ENCODE data around the gene GPR146. TPM values are rescaled to one million over a fixed set of nuclear protein-coding genes. Genes with fewer than 3 reads are reported as not detected.

The GPR146 gene
- total and polyA plus RNA-seq, 2 of the 13 experiments (the other 11 are each of a cell fraction or from before 2014, with no cell fraction given) = 2.0 to 15.9 TPM

DNA sequence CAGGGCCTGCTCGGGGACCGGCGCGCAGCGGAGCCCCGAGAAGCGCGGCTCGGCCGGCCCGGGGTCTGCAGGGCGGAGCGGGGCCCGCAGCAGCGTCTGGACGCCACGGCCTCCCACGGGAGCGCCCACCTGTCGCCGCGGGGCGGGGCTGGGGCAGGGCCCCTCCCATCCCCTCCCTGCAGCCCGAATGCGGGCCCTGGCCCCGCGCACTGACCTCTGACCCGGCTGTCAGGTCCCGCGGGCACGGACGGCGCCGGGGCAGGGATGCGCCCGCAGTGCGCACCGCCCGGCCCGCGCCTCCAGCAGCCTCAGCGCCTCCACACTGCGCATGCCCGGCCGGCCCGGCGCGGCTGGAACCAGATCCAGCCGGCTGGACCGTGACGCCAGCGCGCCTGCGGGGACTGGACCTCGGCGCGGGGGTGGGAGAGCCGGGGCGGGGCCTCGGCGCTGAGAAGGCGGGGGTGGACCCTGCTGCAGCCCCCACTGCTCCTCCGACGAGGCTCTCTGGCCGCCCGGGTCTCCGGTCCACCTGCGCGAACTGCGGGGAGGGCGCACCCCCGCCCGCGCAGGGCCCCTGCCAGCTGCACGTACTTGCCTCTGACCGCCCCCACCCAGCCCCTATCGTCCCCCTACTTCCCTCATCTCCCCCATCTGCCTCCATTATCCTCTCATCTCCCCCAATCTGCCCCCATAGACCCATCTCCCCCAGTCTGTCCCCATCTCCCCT lies 16.1 kb upstream of the GPR146 start (continued):
- TF ChIP-seq, protein P1, sequence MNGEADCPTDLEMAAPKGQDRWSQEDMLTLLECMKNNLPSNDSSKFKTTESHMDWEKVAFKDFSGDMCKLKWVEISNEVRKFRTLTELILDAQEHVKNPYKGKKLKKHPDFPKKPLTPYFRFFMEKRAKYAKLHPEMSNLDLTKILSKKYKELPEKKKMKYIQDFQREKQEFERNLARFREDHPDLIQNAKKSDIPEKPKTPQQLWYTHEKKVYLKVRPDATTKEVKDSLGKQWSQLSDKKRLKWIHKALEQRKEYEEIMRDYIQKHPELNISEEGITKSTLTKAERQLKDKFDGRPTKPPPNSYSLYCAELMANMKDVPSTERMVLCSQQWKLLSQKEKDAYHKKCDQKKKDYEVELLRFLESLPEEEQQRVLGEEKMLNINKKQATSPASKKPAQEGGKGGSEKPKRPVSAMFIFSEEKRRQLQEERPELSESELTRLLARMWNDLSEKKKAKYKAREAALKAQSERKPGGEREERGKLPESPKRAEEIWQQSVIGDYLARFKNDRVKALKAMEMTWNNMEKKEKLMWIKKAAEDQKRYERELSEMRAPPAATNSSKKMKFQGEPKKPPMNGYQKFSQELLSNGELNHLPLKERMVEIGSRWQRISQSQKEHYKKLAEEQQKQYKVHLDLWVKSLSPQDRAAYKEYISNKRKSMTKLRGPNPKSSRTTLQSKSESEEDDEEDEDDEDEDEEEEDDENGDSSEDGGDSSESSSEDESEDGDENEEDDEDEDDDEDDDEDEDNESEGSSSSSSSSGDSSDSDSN (CRISPR knock-in tag; IDR thresholded peaks at IDR 0.05) = 0 out of 2 replicates have a peak, but pooled peaks have one; percentile 25
- TF ChIP-seq, protein P2, sequence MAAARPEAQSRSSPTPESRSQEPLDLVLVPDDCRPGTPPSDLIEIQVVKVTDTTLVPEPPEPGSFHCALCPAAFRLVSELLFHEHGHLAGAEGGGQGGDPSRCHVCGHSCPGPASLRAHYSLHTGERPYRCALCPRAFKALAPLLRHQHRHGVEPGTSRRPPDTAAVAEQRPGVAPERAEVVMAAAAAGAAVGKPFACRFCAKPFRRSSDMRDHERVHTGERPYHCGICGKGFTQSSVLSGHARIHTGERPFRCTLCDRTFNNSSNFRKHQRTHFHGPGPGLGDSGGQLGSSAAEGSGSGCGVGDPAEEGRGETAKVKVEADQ (CRISPR knock-in tag; IDR thresholded peaks at IDR 0.05; ENCODE audit: borderline replicate concordance) = no peak
- TF ChIP-seq ZNF460 (CRISPR knock-in tag; IDR thresholded peaks at IDR 0.05; ENCODE audit: borderline replicate concordance) (no peak), ZNF615 (CRISPR knock-in tag; IDR thresholded peaks at IDR 0.05; ENCODE audit: borderline replicate concordance) (no peak), ZNF496 (CRISPR knock-in tag; IDR thresholded peaks at IDR 0.05; ENCODE audit: insufficient replicate concordance) (no peak), MED13 (CRISPR knock-in tag; IDR thresholded peaks at IDR 0.05) (no peak; the same call in 1 of the 2 replicates), ZBTB4 (CRISPR knock-in tag; IDR thresholded peaks at IDR 0.05; ENCODE audit: borderline replicate concordance) (no peak), ZNF281 (CRISPR knock-in tag; IDR thresholded peaks at IDR 0.05; ENCODE audit: borderline replicate concordance) (peak; percentile 14; the same call in 1 of the 2 replicates), ZNF326 (CRISPR knock-in tag; IDR thresholded peaks at IDR 0.05; ENCODE audit: borderline replicate concordance) (no peak), ZNF737 (CRISPR knock-in tag; IDR thresholded peaks at IDR 0.05; ENCODE audit: borderline replicate concordance) (no peak), MXD4 (CRISPR knock-in tag; IDR thresholded peaks at IDR 0.05) (peak; percentile 31; the same call in 1 of the 2 replicates), HDAC2 (CRISPR knock-in tag; IDR thresholded peaks at IDR 0.05) (no peak)
- TF ChIP-seq, protein P3, sequence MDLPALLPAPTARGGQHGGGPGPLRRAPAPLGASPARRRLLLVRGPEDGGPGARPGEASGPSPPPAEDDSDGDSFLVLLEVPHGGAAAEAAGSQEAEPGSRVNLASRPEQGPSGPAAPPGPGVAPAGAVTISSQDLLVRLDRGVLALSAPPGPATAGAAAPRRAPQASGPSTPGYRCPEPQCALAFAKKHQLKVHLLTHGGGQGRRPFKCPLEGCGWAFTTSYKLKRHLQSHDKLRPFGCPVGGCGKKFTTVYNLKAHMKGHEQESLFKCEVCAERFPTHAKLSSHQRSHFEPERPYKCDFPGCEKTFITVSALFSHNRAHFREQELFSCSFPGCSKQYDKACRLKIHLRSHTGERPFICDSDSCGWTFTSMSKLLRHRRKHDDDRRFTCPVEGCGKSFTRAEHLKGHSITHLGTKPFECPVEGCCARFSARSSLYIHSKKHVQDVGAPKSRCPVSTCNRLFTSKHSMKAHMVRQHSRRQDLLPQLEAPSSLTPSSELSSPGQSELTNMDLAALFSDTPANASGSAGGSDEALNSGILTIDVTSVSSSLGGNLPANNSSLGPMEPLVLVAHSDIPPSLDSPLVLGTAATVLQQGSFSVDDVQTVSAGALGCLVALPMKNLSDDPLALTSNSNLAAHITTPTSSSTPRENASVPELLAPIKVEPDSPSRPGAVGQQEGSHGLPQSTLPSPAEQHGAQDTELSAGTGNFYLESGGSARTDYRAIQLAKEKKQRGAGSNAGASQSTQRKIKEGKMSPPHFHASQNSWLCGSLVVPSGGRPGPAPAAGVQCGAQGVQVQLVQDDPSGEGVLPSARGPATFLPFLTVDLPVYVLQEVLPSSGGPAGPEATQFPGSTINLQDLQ (CRISPR knock-in tag; IDR thresholded peaks at IDR 0.05) = no peak
- TF ChIP-seq, protein P4, sequence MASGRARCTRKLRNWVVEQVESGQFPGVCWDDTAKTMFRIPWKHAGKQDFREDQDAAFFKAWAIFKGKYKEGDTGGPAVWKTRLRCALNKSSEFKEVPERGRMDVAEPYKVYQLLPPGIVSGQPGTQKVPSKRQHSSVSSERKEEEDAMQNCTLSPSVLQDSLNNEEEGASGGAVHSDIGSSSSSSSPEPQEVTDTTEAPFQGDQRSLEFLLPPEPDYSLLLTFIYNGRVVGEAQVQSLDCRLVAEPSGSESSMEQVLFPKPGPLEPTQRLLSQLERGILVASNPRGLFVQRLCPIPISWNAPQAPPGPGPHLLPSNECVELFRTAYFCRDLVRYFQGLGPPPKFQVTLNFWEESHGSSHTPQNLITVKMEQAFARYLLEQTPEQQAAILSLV (CRISPR knock-in tag; IDR thresholded peaks at IDR 0.05; ENCODE audit: borderline replicate concordance) = no peak

All from HepG2 (cell line).